Measurements from ENCODE around the gene ZPR1.
"Not testable (repeated sequence)": the region's sequence is repeated elsewhere in the genome, so short reads cannot be mapped to it uniquely, and the experiment has no call there.

ZPR1 gene

GRCh38 chr11:116771935-116772334, 15.9 kb downstream of the ZPR1 start:
- no peak for FAIRE-seq
- DNase-seq (ENCODE audit: insufficient read length, low spot score): no peak

DNA sequence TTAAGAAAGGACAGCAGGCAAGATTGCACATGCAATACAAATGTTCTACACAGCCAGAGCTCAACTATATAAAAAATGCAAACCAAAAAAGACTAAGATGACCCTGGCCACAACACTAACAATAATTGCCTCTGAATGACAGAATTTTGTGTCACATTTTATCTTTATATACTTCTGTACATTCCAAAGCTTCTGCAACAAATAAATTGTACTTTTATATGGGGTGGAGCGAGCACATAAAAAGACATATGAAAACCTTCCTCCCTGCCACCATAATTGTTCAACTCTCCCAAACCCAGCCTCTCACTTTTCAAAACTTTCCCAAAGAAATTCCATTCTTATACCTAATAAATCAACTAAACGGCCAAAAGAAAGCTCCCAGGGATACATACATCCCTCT, 25.7 kb downstream of the ZPR1 start:
- DNase-seq (ENCODE audit: insufficient read length, low spot score) (no peak), FAIRE-seq (no peak)

DNA sequence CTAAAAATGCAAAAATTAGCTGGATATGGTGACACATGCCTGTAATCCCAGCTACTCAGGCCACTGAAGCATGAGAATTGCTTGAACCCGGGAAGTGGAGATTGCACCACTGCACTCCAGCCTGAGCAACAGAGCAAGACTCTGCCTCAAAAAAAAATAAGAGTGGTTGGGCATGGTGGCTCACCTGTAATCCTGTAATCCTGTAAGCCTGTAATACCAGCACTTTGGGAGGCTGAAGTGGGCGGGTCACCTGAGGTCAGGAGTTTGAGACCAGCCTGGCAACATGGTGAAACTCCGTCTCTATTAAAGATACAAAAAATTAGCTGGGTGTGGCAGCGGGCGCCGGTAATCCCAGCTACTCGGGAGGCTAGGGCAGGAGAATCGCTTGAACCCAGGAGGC, 31.8 kb downstream of the ZPR1 start:
- not testable (repeated sequence) for FAIRE-seq; DNase-seq (ENCODE audit: insufficient read length, low spot score)

- FAIRE-seq: no peak
- DNase-seq (ENCODE audit: insufficient read length, low spot score): no peak
Measured at GRCh38 chr11:116750070-116750718, 37.6 kb downstream of the ZPR1 start.

DNA sequence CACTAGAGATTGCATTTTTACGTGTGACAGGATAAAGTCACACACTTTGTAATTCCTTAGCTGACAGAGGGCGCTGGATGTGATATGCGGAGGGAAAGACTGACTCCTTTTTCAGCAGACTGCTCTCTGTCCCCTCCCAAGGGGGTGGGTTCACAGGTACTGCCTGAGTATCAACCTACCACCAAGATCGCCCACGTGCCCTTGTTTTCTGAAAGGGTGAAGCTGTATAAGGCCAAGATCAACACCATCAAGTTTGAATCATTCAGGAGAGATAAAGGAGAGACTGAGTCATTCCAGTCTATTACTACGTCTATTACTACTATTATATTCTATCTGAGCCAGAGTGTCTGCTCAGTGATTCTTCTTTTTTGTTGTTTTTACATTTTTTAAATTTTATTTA, 45.7 kb downstream of the ZPR1 start:
- FAIRE-seq: no peak
- no peak for DNase-seq (ENCODE audit: insufficient read length, low spot score)

- FAIRE-seq: no peak
- no peak for DNase-seq (ENCODE audit: insufficient read length, low spot score)
Measured at GRCh38 chr11:116740741-116741140, 47.1 kb downstream of the ZPR1 start.

DNA sequence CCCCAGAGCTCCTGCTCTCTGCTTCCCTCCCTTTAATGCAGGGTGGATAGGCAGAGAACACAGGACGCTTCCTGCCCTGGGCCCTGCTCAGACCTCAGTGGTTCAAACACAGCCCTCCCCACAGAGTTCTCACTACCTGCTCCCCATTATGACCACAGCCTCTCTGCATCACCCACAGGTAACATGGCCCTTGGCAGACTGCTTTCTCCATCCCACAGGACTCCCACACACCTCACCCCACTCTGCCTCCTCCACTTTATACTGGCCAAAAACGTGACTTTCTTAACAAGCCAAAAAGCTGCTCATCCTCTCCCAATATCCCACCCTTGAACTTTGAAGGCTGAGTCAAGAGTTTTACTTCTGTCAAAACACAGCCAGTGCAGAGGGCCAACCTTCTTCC, 48.8 kb downstream of the ZPR1 start:
- no peak for DNase-seq (ENCODE audit: insufficient read length, low spot score)
- FAIRE-seq: no peak

DNA sequence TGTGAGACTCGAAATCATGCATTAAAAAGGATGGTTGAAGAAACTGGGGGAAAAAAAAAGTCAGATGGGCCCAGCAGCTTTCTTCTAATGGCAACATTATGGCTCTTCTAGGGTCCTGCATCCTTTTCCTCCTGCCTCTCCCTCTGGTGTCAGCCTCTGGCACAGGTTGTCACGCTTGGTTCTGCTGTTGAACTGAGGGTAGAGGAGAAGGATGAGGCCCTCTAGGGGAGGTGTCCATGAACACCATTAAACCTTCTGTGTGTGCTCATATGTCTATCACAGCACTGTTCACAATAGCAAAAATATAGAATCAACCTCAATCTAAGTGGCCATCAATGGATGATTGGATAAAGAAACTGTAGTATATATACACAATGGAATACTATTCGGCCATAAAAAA, 51.1 kb downstream of the ZPR1 start:
- DNase-seq (ENCODE audit: insufficient read length, low spot score) (no peak), FAIRE-seq (no peak)

- no peak for DNase-seq (ENCODE audit: insufficient read length, low spot score)
- no peak for FAIRE-seq
Measured at GRCh38 chr11:116733969-116734508, 53.8 kb downstream of the ZPR1 start.

DNA sequence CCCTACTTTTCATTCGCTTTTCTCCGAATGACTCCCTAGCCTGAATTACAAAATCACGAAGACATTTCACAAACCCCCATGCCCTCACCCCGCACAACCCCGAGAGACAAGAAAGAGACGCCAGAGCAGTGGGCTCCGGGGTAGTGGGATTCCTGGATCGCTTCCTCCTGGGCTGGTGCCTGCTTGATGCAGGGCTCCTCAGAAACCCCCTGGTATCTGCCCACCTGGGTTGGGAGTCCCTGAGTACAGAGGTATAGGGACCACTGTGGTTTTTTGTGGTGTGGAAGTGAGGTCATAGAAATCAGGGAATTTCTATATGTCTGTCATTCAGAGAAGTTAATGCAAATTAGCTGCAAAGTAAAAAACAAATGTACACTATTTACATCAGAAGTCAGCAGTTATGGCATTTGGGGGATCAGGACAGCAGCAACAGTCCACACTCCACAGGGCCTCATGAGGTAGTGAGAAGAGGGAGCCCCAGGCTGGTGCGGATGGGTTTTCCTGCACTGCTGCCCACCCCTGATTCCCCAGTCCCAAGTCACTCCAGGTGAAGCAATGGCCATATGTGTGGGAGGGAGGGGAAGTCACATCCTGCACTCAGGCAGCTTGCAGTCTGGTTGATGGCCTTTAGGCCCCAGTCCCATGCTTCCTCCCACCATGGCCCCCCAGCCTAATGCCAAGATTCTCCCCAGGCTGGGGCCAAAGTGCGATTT, 54.6 kb downstream of the ZPR1 start:
- no peak for DNase-seq (ENCODE audit: insufficient read length, low spot score)
- FAIRE-seq: no peak

DNA sequence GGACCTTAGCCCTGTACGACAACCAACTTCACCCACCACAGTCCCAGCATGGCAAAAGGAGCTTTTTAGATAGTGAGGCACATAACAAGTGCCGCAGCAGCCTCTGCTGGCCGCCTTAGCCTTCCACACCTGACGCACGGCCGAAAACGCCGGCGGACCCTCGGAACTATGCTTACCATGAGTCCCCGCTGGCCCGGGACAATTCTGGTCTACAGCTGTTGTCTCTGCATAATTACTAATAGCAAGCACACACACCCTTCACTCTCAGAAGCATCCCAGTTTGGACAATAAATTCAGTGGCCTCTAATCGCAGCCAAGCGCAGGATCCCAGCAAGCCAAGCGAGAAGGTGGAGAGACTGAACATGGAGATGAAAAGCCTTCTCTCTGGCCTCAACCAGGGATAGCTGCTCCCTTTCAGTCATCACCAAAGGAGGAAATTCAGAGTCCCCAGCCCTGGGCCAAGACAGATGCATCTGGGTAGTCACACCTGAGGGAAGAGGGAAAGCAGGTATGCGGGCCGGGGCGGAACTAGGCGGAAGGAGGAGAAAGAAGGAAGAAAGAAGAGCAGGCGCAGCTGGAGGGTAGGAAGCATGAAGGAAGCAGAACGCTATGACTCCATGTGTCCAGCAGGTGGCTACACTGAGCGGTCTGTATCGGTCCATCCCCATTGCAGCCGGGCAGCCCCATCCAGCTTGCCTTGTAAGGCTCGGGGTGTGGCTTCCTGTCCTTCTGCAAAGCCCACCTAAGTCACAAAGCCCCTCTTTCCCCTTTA, 55.4 kb downstream of the ZPR1 start:
- peak; percentile 95 for FAIRE-seq
- peak; percentile 82 for DNase-seq (ENCODE audit: insufficient read length, low spot score)

- DNase-seq (ENCODE audit: insufficient read length, low spot score) (no peak), FAIRE-seq (no peak)
Measured at GRCh38 chr11:116731821-116732220, 56.0 kb downstream of the ZPR1 start.

- FAIRE-seq: no peak
- no peak for DNase-seq (ENCODE audit: insufficient read length, low spot score)
Measured at GRCh38 chr11:116731097-116731761, 56.6 kb downstream of the ZPR1 start.

GRCh38 chr11:116730601-116731000, 57.2 kb downstream of the ZPR1 start:
- FAIRE-seq: no peak
- no peak for DNase-seq (ENCODE audit: insufficient read length, low spot score)

DNA sequence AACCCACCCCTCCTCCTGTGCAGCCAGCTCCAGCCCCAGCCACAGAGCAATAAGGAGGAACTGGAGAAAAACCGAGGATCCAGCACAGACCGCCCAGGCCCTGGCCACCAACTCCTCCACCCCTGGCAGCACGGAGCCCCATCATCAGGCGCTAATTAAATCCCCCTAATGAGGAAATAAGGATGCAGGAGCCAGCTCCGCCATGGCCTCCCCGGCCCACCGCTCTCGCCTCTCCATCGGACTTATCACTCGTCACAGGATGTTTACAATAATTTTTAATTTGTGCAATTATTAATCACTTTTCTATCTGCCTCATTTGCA, 57.6 kb downstream of the ZPR1 start:
- no peak for DNase-seq (ENCODE audit: insufficient read length, low spot score)
- FAIRE-seq: no peak

GRCh38 chr11:116729501-116730240, 58.2 kb downstream of the ZPR1 start:
- DNase-seq (ENCODE audit: insufficient read length, low spot score) (no peak), FAIRE-seq (no peak)

- FAIRE-seq: no peak
Measured at GRCh38 chr11:116727990-116728389, 59.8 kb downstream of the ZPR1 start.

GRCh38 chr11:116725434-116726221, 62.2 kb downstream of the ZPR1 start:
- FAIRE-seq (no peak), DNase-seq (ENCODE audit: insufficient read length, low spot score) (no peak)

More at GRCh38 chr11:116727990-116728389, 59.8 kb downstream of the ZPR1 start:
- no peak for DNase-seq (ENCODE audit: insufficient read length, low spot score)

DNA sequence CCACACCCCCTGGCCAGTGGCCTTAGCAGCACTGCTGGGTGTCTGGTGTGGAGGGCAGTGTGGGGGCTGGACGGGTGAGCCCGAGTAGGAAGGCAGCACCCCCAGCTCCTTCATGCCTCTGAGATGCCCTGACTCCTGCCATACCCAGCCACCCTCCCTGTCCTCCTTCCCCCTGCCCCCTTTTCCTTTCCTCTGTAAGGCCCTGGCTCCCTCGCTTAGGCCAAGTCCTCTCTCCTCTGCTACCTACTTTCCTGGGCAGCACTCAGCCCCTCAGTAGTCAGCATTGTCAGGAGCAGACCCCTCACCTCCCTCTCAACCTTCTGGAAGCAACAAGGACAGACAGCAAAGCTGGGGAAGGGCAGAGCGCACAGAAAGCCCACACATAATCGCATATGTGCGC, 63.0 kb downstream of the ZPR1 start:
- DNase-seq (ENCODE audit: insufficient read length, low spot score) (no peak), FAIRE-seq (no peak)

Measured in GM19239 (cell line).